GM12878 (cell line): Measurements from ENCODE around the gene CHCHD3. TPM values are rescaled to one million over a fixed set of nuclear protein-coding genes. Genes with fewer than 3 reads are reported as not detected.

ENCODE experiments used
- ATAC-seq: fragments of 200-7000 bp; cut with Tn5 transposase; 3 replicates; pipeline ENCODE4 v1.9.1; 2020; ENCODE audit warnings: mild to moderate bottlenecking, moderate library complexity
- BruUV-seq: library from RNA; stranded (reverse); fragments of 400-500 nt; replicated peaks from 2 replicates; lab custom pipeline; 2021; lab: Mats Ljungman, UMichigan
- CTCF ChIA-PET: fragments of 300-600 bp; sonication (Branson Sonifier 250); formaldehyde crosslinking; extraction: SDS; loops from one replicate; lab custom pipeline; 2021; ENCODE audit warnings: inconsistent platforms; lab: Yijun Ruan, JAX
- POLR2A ChIA-PET: fragments of 350-600 bp; formaldehyde crosslinking; extraction: SDS; loops from one replicate; lab custom pipeline; 2021; ENCODE audit warnings: inconsistent platforms; lab: Charles Lee
- RAD21 ChIA-PET: fragments of 300-600 bp; sonication (Branson Sonifier 250); formaldehyde crosslinking; loops from one replicate; lab custom pipeline; 2023; ENCODE audit warnings: antibody characterized with exemption; ENCODE audit not compliant: unreplicated experiment; lab: Charles Lee
- SMC1A ChIA-PET: fragments of 300-600 bp; sonication (Branson Sonifier 250); formaldehyde crosslinking; loops from one replicate; lab custom pipeline; 2023; ENCODE audit not compliant: unreplicated experiment, uncharacterized antibody; lab: Charles Lee
- DNase-seq: peaks from one replicate; pipeline ENCODE4 v3.0.0-alpha.2; 2011; ENCODE audit warnings: low read depth, low spot score
- FAIRE-seq: peaks from 3 replicates; lab custom pipeline; 2011; peaks lifted over from hg19 to GRCh38; lab: Jason Lieb, UNC
- H2AFZ ChIP-seq: 2 replicates; pipeline ENCODE4 v1.6.0; 2011; ENCODE audit warnings: low read depth, low read length, control low read depth; ENCODE audit not compliant: control insufficient read depth
- H3K27ac ChIP-seq: 2 replicates; pipeline ENCODE4 v1.5.1; 2011; ENCODE audit warnings: control low read depth; ENCODE audit not compliant: control insufficient read depth, insufficient read depth
- H3K27me3 ChIP-seq, 2 experiments: replicated peaks in 1 of 2; 2 replicates each; pipeline versions ENCODE4 v1.6.0 to v1.6.1; 2011; ENCODE audit warnings: low read length in 1 of 2; ENCODE audit not compliant: control insufficient read depth in 2 of 2, insufficient read depth in 2 of 2
- H3K36me3 ChIP-seq, 2 experiments: 2 replicates each; pipeline ENCODE4 v1.5.1; 2011; ENCODE audit warnings: low read length in 1 of 2; ENCODE audit not compliant: control insufficient read depth in 2 of 2, insufficient read depth in 2 of 2
- H3K4me1 ChIP-seq: 2 replicates; pipeline ENCODE4 v1.6.1; 2011; ENCODE audit warnings: mild to moderate bottlenecking, low read length, moderate library complexity, mixed read lengths; ENCODE audit not compliant: control insufficient read depth, insufficient read depth
- H3K4me2 ChIP-seq: 2 replicates; pipeline ENCODE4 v1.6.0; 2011; ENCODE audit warnings: control low read depth; ENCODE audit not compliant: control insufficient read depth, insufficient read depth
- H3K4me3 ChIP-seq: fragments of 200-600 bp; sonication (generic); 2 replicates; pipeline ENCODE4 v1.5.1; 2016
- H3K79me2 ChIP-seq: 2 replicates; pipeline ENCODE4 v1.6.0; 2011; ENCODE audit warnings: low read length; ENCODE audit not compliant: control insufficient read depth, insufficient read depth
- H3K9ac ChIP-seq: 2 replicates; pipeline ENCODE4 v1.8.0; 2011; ENCODE audit warnings: low read length, control low read depth, mixed read lengths; ENCODE audit not compliant: control insufficient read depth, insufficient read depth
- H3K9me3 ChIP-seq: replicated peaks from 3 replicates; pipeline ENCODE4 v1.5.1; 2011; ENCODE audit warnings: mild to moderate bottlenecking, low read length; ENCODE audit not compliant: control insufficient read depth, insufficient read depth
- H4K20me1 ChIP-seq: 2 replicates; pipeline ENCODE4 v1.6.0; 2011; ENCODE audit not compliant: control insufficient read depth, insufficient read depth
- HDAC2 ChIP-seq: fragments of 200-600 bp; sonication (generic); IDR thresholded peaks from 2 replicates; pipeline ENCODE4 v1.6.1; 2017
- NKRF ChIP-seq: fragments of 450-650 bp; conservative IDR thresholded peaks from 2 replicates; pipeline ENCODE4 v1.6.1; 2017; ENCODE audit warnings: mild to moderate bottlenecking, moderate library complexity
- SUZ12 ChIP-seq: fragments of 200-600 bp; sonication (generic); IDR thresholded peaks from one replicate; pipeline ENCODE4 v1.6.1; 2018; ENCODE audit warnings: antibody characterized with exemption, mild to moderate bottlenecking; ENCODE audit not compliant: unreplicated experiment
- ZNF687 ChIP-seq: fragments of 450-650 bp; IDR thresholded peaks from 2 replicates; pipeline ENCODE4 v1.6.1; 2017; ENCODE audit warnings: mild to moderate bottlenecking, moderate library complexity
- ZSCAN29 ChIP-seq: fragments of 450-650 bp; IDR thresholded peaks from 2 replicates; pipeline ENCODE4 v1.6.1; 2017; ENCODE audit warnings: mild to moderate bottlenecking, moderate library complexity
- WGBS: methylation state at CpG from one replicate; pipeline ENCODE4 v1.1.6; 2016; ENCODE audit warnings: low lambda C conversion rate; ENCODE audit not compliant: insufficient replicate concordance, insufficient coverage; ENCODE audit errors: missing lambda C conversion rate; 5-methylcytosine and 5-hydroxymethylcytosine counted together
- in situ Hi-C: fragments of 300-500 bp; cut with MboI; formaldehyde crosslinking; loops from 9 replicates; pipeline ENCODE4 v1.14.3; 2018; ENCODE audit warnings: mixed read lengths
- intact Hi-C: fragments of 100-400 bp; cut with micrococcal nuclease; formaldehyde crosslinking; loops from one replicate; pipeline ENCODE4 v1.14.2; 2022; ENCODE audit not compliant: unreplicated experiment
- polyA plus RNA-seq, 11 experiments: library from polyadenylated mRNA; depleted of rRNA in 4 of 11; unstranded in 6 of 11; stranded (reverse) in 5 of 11; fragments of >200 nt; fragmentation: Nextera tagmentation in 4 of 11; fragmentation: Illumina TruSeq in 1 of 11; extraction: Ambion mirVana in 4 of 11; extraction: Trizol in 1 of 11; gene quantifications; 1 replicate in 1 of 11; 2 replicates in 10 of 11; pipeline versions ENCODE4 v1.2.1 to v1.2.3, GENCODE V29; 2011 to 2016; ENCODE audit warnings: inconsistent platforms in 2 of 11, missing spikeins in 2 of 11, low read depth in 1 of 11
- total RNA-seq, 4 experiments: library from RNA; depleted of rRNA in 3 of 4; stranded (reverse); fragments of >200 nt in 3 of 4; fragmentation: Illumina TruSeq in 1 of 4; extraction: Trizol in 1 of 4; gene quantifications; 2 replicates each; pipeline versions ENCODE4 v1.2.1 to v1.2.3, GENCODE V29; 2013 to 2021

The CHCHD3 gene
- total and polyA plus RNA-seq, 10 of the 15 experiments (the other 5 are each of a cell fraction or from before 2014, with no cell fraction given), result 38.3 to 178 (median 96.2) TPM

DNA sequence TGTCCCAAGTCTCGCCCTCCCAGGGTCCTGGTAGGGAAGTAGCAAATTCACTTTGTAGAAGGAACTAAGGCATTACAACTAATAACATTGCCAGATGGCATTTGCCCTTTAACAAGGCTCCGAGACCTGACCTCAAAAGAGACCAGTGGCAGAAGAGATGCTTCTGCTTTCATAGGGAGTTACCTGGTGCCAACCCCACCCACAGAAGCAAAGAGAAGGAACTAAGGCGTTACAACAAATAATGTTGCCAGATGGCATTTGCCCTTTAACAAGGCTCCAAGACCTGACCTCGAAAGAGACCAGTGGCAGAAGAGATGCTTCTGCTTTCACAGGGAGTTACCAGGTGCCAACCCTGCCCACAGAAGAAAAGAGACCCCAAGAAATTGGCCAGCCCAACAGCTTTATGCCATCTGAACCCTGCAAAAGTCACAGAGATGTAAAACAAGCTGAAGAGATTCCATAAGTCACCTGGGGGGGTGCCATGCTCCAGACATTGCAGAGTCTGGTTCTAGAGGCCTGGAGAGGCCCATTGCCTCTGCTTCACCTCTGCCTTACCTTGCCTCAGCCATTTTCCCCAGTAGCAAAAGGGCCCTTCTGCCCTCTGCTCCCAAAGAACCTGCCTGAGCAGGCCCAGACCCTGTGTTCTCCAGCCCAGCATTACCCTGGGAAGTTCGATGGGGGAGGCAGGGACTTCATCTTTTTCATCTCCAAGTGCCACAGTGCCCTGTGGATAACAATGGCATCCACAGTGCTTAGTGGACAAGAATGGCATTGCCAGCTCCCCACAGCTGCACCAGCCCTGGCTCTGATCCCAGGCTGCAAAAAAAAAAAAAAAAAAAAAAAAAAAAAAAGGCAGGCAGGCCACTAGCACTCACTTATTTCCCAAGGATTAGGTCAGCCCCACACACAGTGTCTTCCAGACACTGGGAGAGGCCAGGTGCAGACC lies 326.1 kb downstream of the CHCHD3 start:
- 1% methylated on average over 5 of the region's 5 CpGs for WGBS
- Histone ChIP-seq H3K4me2 (no peak overlapping the region), H3K9me3 (no peaks in the 10 kb centered on the region), H3K79me2 (no peaks in the 10 kb centered on the region), H3K27me3 (no peaks in the 10 kb centered on the region; a peak in 1 of 4 replicates), H3K27ac (no peak overlapping the region), H4K20me1 (no peaks in the 10 kb centered on the region), H3K9ac (no peak overlapping the region), H2AFZ (no peak overlapping the region), H3K36me3 (no peaks in the 10 kb centered on the region), H3K4me3 (no peak overlapping the region), H3K4me1 (no peaks in the 10 kb centered on the region)
- ATAC-seq, result no peak
- in situ Hi-C loops, result no loop called here
- FAIRE-seq, result no peak
- ChIA-PET CTCF (no interaction called here), POLR2A (no interaction called here), RAD21 (no interaction called here), SMC1A (no interaction called here)
- BruUV-seq, result no TSS peak
- intact Hi-C loops, result no loop called here
- TF ChIP-seq HDAC2 (no peak), NKRF (no peak), SUZ12 (no peak), ZSCAN29 (no peak), ZNF687 (no peak)
- no peak for DNase-seq
